K562 (cell line): ENCODE data around the gene NR0B2. TPM values are rescaled to one million over a fixed set of nuclear protein-coding genes. Genes with fewer than 3 reads are reported as not detected.
A peak's percentile ranks its signal among the peaks of the same experiment; 100 is the strongest.

Source experiments
- BACH1 ChIP-seq: fragments of 200-800 bp; sonication (Bioruptor generic); IDR thresholded peaks from 2 replicates; pipeline ENCODE4 v1.6.1; 2016; ENCODE audit warnings: missing genetic modification characterization, missing compliant biosample characterization
- CGGBP1 ChIP-seq: fragments of 250-450 bp; sonication (Bioruptor Pico); IDR thresholded peaks from 2 replicates; pipeline ENCODE4 v1.9.0; 2021; ENCODE audit warnings: mild to moderate bottlenecking
- ELF2 ChIP-seq: fragments of 250-450 bp; sonication (Bioruptor Pico); IDR thresholded peaks from 2 replicates; pipeline ENCODE4 v1.5.0; 2021; ENCODE audit warnings: mild to moderate bottlenecking
- GABPB2 ChIP-seq: fragments of 250-450 bp; sonication (Bioruptor Pico); conservative IDR thresholded peaks from 2 replicates; pipeline ENCODE4 v1.5.1; 2021; ENCODE audit warnings: mild to moderate bottlenecking
- HMG20A ChIP-seq: fragments of 450-650 bp; formaldehyde crosslinking; conservative IDR thresholded peaks from 2 replicates; pipeline ENCODE4 v1.4.0; 2020; ENCODE audit warnings: mild to moderate bottlenecking, mixed read lengths
- NR3C1 ChIP-seq: sonication (generic); formaldehyde crosslinking; IDR thresholded peaks from 2 replicates; pipeline ENCODE4 v1.8.1; 2022; ENCODE audit warnings: missing genetic modification reagents
- POLR3A ChIP-seq: IDR thresholded peaks from 2 replicates; pipeline ENCODE4 v1.6.1; 2011; ENCODE audit warnings: borderline replicate concordance, mild to moderate bottlenecking, moderate library complexity; ENCODE audit not compliant: insufficient read length, insufficient read depth; ENCODE audit errors: extremely low read depth
- SNIP1 ChIP-seq: fragments of 450-650 bp; IDR thresholded peaks from 2 replicates; pipeline ENCODE4 v1.7.1; 2017; ENCODE audit warnings: low read depth, mild to moderate bottlenecking
- STAG1 ChIP-seq: sonication (generic); formaldehyde crosslinking; IDR thresholded peaks from 2 replicates; pipeline ENCODE4 v1.5.0; 2020; ENCODE audit warnings: missing genetic modification reagents, borderline replicate concordance
- UBTF ChIP-seq, 2 experiments: IDR thresholded peaks; 2 replicates each; pipeline ENCODE4 v1.6.1; 2012; ENCODE audit warnings: improper control_type of control experiment in 2 of 2, low read depth in 2 of 2, low read length in 2 of 2, borderline replicate concordance in 1 of 2
- ZFP1 ChIP-seq: fragments of 450-650 bp; formaldehyde crosslinking; IDR thresholded peaks from 2 replicates; pipeline ENCODE4 v1.4.0; 2020; ENCODE audit warnings: mild to moderate bottlenecking, mixed read lengths
- ZFPM2 ChIP-seq: fragments of 250-450 bp; sonication (Bioruptor Pico); IDR thresholded peaks from 2 replicates; pipeline ENCODE4 v1.5.1; 2022; ENCODE audit warnings: mild to moderate bottlenecking
- ZNF124 ChIP-seq: sonication (generic); formaldehyde crosslinking; IDR thresholded peaks from 2 replicates; pipeline ENCODE4 v1.8.1; 2022; ENCODE audit warnings: missing genetic modification reagents
- ZNF263 ChIP-seq: sonication (generic); formaldehyde crosslinking; IDR thresholded peaks from 2 replicates; pipeline ENCODE4 v1.8.0; 2022; ENCODE audit warnings: mild to moderate bottlenecking, missing genetic modification reagents, borderline replicate concordance
- ZNF324 ChIP-seq: fragments of 250-450 bp; sonication (Bioruptor Pico); IDR thresholded peaks from 2 replicates; pipeline ENCODE4 v1.4.0; 2020; ENCODE audit warnings: mild to moderate bottlenecking
- ZSCAN29 ChIP-seq: fragments of 450-650 bp; IDR thresholded peaks from 2 replicates; pipeline ENCODE4 v1.6.1; 2017
- polyA plus RNA-seq, 8 experiments: library from polyadenylated mRNA; depleted of rRNA in 4 of 8; stranded (reverse) in 5 of 8; unstranded in 3 of 8; fragments of >200 nt; fragmentation: Nextera tagmentation in 2 of 8; fragmentation: Illumina TruSeq in 1 of 8; extraction: Ambion mirVana in 2 of 8; extraction: Trizol in 1 of 8; gene quantifications; 2 replicates each; pipeline versions ENCODE4 v1.2.1 to v1.2.3, GENCODE V29; 2011 to 2014; ENCODE audit warnings: inconsistent platforms in 1 of 8, missing spikeins in 1 of 8
- total RNA-seq, 7 experiments: library from RNA; depleted of rRNA in 6 of 7; stranded (reverse); fragments of >200 nt in 6 of 7; fragmentation: Illumina TruSeq in 2 of 7; extraction: Trizol in 2 of 7; gene quantifications; 2 replicates each; pipeline versions ENCODE4 v1.2.1 to v1.2.3, GENCODE V29; 2011 to 2021; ENCODE audit warnings: low replicate concordance in 1 of 7
- TF ChIP-seq, protein P1 (sequence below): IDR thresholded peaks from 2 replicates; pipeline ENCODE4 v1.6.1; 2012; ENCODE audit warnings: low read depth, low read length, improper control_type of control experiment, borderline replicate concordance
- TF ChIP-seq, protein P2 (sequence below): fragments of 200-800 bp; sonication (Bioruptor generic); IDR thresholded peaks from 2 replicates; pipeline ENCODE4 v1.6.1; 2016; ENCODE audit warnings: missing genetic modification characterization, missing compliant biosample characterization

The NR0B2 gene
- total and polyA plus RNA-seq, 9 of the 15 experiments (the other 6 are each of a cell fraction or from before 2014, with no cell fraction given) = not detected

DNA sequence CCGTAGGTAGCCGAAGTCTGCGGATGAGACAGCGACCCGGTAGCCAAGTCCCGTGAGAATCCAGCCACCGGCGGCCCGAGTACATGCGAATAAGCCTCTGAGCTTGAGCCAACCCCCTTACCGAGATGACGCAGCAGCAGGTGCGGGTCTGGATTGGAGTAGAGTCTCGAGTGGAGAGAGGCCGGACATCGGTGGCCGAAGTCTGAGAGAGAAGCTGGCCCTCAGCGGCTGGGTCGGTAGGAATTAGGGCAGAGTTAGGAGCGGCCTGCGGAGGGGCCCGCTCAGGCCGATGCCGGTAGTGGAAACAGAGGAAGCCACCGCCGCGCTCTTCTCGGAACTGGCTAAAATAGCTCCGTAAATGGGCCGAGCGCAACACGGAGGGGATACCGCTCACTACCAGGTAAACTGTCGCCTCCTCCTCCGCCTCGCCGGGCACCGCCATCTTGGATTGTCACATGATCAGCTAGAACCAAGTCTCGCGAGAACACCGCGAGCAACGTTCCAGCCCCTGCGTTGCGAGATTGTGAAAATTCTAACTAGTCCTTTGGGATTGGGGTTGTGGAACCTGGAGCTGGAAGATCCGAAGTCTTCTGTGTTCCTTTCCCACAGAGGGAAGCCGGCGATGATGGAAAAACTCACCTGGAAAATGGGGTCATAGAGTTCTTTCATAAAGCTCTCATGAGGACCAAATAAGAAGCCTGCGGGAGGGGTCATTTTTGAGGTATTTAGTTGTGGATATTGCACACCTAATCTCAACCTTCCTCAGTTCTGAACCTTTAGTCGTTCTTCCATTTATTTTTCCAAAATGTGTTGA lies 13.6 kb downstream of the NR0B2 start, which contains the start of gene GPATCH3 (continued):
- TF ChIP-seq, protein P1, sequence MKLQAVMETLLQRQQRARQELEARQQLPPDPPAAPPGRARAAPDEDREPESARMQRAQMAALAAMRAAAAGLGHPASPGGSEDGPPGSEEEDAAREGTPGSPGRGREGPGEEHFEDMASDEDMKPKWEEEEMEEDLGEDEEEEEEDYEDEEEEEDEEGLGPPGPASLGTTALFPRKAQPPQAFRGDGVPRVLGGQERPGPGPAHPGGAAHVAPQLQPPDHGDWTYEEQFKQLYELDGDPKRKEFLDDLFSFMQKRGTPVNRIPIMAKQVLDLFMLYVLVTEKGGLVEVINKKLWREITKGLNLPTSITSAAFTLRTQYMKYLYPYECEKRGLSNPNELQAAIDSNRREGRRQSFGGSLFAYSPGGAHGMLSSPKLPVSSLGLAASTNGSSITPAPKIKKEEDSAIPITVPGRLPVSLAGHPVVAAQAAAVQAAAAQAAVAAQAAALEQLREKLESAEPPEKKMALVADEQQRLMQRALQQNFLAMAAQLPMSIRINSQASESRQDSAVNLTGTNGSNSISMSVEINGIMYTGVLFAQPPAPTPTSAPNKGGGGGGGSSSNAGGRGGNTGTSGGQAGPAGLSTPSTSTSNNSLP = no peak
- TF ChIP-seq NR3C1 (no peak), HMG20A (no peak), GABPB2 (no peak), ELF2 (no peak; the same call in 1 of the 2 replicates), ZFPM2 (CRISPR knock-in tag) (no peak), POLR3A (no peak), BACH1 (tag) (no peak), ZFP1 (CRISPR knock-in tag) (no peak), UBTF (IDR thresholded peaks at IDR 0.05; ENCODE audit: borderline replicate concordance in 1 of 2, low read depth in 2 of 2, low read length in 2 of 2) (no peak), STAG1 (no peak), SNIP1 (no peak), ZNF324 (CRISPR knock-in tag) (no peak), ZSCAN29 (no peak; the same call in 1 of the 2 replicates), ZNF263 (CRISPR knock-in tag) (no peak), CGGBP1 (0 out of 2 replicates have a peak, but pooled peaks have one; percentile 39), ZNF124 (CRISPR knock-in tag) (no peak)
- TF ChIP-seq, protein P2, sequence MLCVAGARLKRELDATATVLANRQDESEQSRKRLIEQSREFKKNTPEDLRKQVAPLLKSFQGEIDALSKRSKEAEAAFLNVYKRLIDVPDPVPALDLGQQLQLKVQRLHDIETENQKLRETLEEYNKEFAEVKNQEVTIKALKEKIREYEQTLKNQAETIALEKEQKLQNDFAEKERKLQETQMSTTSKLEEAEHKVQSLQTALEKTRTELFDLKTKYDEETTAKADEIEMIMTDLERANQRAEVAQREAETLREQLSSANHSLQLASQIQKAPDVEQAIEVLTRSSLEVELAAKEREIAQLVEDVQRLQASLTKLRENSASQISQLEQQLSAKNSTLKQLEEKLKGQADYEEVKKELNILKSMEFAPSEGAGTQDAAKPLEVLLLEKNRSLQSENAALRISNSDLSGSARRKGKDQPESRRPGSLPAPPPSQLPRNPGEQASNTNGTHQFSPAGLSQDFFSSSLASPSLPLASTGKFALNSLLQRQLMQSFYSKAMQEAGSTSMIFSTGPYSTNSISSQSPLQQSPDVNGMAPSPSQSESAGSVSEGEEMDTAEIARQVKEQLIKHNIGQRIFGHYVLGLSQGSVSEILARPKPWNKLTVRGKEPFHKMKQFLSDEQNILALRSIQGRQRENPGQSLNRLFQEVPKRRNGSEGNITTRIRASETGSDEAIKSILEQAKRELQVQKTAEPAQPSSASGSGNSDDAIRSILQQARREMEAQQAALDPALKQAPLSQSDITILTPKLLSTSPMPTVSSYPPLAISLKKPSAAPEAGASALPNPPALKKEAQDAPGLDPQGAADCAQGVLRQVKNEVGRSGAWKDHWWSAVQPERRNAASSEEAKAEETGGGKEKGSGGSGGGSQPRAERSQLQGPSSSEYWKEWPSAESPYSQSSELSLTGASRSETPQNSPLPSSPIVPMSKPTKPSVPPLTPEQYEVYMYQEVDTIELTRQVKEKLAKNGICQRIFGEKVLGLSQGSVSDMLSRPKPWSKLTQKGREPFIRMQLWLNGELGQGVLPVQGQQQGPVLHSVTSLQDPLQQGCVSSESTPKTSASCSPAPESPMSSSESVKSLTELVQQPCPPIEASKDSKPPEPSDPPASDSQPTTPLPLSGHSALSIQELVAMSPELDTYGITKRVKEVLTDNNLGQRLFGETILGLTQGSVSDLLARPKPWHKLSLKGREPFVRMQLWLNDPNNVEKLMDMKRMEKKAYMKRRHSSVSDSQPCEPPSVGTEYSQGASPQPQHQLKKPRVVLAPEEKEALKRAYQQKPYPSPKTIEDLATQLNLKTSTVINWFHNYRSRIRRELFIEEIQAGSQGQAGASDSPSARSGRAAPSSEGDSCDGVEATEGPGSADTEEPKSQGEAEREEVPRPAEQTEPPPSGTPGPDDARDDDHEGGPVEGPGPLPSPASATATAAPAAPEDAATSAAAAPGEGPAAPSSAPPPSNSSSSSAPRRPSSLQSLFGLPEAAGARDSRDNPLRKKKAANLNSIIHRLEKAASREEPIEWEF (CRISPR knock-in tag) = no peak
